M059J (cell line): ENCODE measurements around the gene FAM83G. TPM values are rescaled to one million over a fixed set of nuclear protein-coding genes. Genes with fewer than 3 reads are reported as not detected.

Source experiments
- DNase-seq: peaks from one replicate; pipeline ENCODE4 v3.0.0-alpha.2; 2012; ENCODE audit warnings: low read depth
- total RNA-seq: library from RNA; depleted of rRNA; stranded (reverse); fragments of >200 nt; shearing (Covaris generic); gene quantifications from 2 replicates; pipeline ENCODE4 v1.2.3, GENCODE V29; 2014

FAM83G gene
- total RNA-seq, 1 experiment from 2014 or later, result 15.0 TPM

- DNase-seq, result no peak
Measured at GRCh38 chr17:19009970-19010369, 5.4 kb upstream of the FAM83G start.

- no peak for DNase-seq
Measured at GRCh38 chr17:19006698-19007097, 2.1 kb upstream of the FAM83G start.

GRCh38 chr17:19005789-19006430 is 1.3 kb upstream of the FAM83G start:
- no peak for DNase-seq

- DNase-seq, result no peak
Measured at GRCh38 chr17:19005137-19005773, 691 bp upstream of the FAM83G start.

- DNase-seq, result no peak
Measured at GRCh38 chr17:19003543-19004420, 782 bp downstream of the FAM83G start.

GRCh38 chr17:19002805-19003542 is 1.6 kb downstream of the FAM83G start:
- DNase-seq, result peak; percentile 52

GRCh38 chr17:19001907-19002590 is 2.5 kb downstream of the FAM83G start:
- no peak for DNase-seq

- DNase-seq, result peak; percentile 50
Measured at GRCh38 chr17:19000531-19001325, 3.8 kb downstream of the FAM83G start.

GRCh38 chr17:18999911-19000310 is 4.7 kb downstream of the FAM83G start:
- DNase-seq, result no peak

- DNase-seq, result no peak
Measured at GRCh38 chr17:18999394-18999793, 5.2 kb downstream of the FAM83G start.

- no peak for DNase-seq
Measured at GRCh38 chr17:18997650-18998196, 6.8 kb downstream of the FAM83G start.

- DNase-seq, result no peak
Measured at GRCh38 chr17:18996458-18996857, 8.1 kb downstream of the FAM83G start.

- no peak for DNase-seq
Measured at GRCh38 chr17:18995220-18995619, 9.3 kb downstream of the FAM83G start.

- DNase-seq, result no peak
Measured at GRCh38 chr17:18994631-18995030, 9.9 kb downstream of the FAM83G start.

- no peak for DNase-seq
Measured at GRCh38 chr17:18993905-18994526, 10.5 kb downstream of the FAM83G start.

GRCh38 chr17:18992454-18993130 is 12.0 kb downstream of the FAM83G start:
- no peak for DNase-seq

GRCh38 chr17:18991531-18992315 is 12.8 kb downstream of the FAM83G start:
- DNase-seq, result no peak

- DNase-seq, result no peak
Measured at GRCh38 chr17:18990331-18990730, 14.2 kb downstream of the FAM83G start.
